ENCODE data around the gene COL17A1. TPM values are rescaled to one million over a fixed set of nuclear protein-coding genes. Genes with fewer than 3 reads are reported as not detected.

Gene COL17A1
- total RNA-seq, 2 experiments from 2014 or later, result not detected

DNA sequence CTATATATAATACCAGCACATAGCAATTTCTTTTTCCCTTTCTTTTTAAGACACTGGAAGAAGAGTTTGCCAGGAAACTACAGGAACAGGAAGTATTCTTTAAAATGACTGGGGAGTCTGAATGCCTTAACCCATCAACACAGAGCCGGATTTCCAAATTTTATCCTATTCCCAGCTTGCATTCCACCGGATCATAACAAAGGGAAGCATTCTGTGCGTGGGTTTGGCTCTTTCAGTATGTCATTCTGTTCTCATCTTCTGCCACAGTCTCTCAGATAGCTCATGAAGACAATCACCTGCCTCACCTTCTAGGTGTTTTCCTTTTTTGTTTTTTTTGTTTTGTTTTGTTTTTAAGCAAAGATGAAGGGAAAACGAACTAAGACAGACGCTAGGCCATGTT, 60.2 kb downstream of the COL17A1 start:
- Mint-ChIP-seq H3K27ac (no peak overlapping the region), H3K36me3 (ENCODE audit: low read depth) (peaks cover 22% of the 10 kb centered on the region), H3K27me3 (no peaks in the 10 kb centered on the region), H3K4me3 (no peak overlapping the region), H3K9me3 (no peaks in the 10 kb centered on the region), H3K4me1 (ENCODE audit: low read depth) (peaks cover 13% of the 10 kb centered on the region)
- DNase-seq (no peak), ATAC-seq (no peak)
- TF ChIP-seq, protein P1, sequence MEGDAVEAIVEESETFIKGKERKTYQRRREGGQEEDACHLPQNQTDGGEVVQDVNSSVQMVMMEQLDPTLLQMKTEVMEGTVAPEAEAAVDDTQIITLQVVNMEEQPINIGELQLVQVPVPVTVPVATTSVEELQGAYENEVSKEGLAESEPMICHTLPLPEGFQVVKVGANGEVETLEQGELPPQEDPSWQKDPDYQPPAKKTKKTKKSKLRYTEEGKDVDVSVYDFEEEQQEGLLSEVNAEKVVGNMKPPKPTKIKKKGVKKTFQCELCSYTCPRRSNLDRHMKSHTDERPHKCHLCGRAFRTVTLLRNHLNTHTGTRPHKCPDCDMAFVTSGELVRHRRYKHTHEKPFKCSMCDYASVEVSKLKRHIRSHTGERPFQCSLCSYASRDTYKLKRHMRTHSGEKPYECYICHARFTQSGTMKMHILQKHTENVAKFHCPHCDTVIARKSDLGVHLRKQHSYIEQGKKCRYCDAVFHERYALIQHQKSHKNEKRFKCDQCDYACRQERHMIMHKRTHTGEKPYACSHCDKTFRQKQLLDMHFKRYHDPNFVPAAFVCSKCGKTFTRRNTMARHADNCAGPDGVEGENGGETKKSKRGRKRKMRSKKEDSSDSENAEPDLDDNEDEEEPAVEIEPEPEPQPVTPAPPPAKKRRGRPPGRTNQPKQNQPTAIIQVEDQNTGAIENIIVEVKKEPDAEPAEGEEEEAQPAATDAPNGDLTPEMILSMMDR (IDR thresholded peaks at IDR 0.05), result no peak
- ChIA-PET POLR2A (interaction anchor here (0.6 to 1.1 kb wide), 2 partner anchors 51 to 96 kb away, joined by 3 read pairs; partner anchors contain the start of gene SFR1), CTCF (interaction anchor here (1.2 to 2.1 kb wide), 3 partner anchors 9 to 138 kb away, joined by 3 to 13 read pairs (median 3); no protein-coding TSS in a partner anchor)
- intact Hi-C loops (cut with micrococcal nuclease), result no loop called here

DNA sequence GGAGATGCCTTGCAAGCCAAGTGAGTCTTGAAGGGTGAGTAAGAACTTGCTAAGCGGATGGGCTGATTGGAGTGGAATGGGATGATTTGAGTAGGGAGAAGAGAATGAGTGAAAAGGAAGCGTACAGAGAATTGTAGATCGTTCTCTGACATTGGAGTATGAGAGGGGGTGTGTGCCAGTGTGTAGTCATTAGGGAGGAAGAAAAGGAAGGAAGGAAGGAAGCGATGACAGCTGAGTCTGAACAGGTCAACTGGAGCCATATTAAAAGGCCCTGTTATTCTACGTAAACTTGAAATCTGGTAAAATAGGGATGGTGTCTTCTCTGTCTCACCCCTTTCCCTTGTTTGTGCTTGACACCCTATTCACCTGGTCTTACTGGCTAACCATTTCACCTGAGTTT, 63.7 kb downstream of the COL17A1 start:
- no peak for ATAC-seq
- peak overlapping the region; percentile 8 for H3K27ac Mint-ChIP-seq
- H3K9me3 Mint-ChIP-seq, result no peaks in the 10 kb centered on the region
- TF ChIP-seq, protein P1 (IDR thresholded peaks at IDR 0.05), result no peak
- peaks cover 26% of the 10 kb centered on the region for H3K36me3 Mint-ChIP-seq (ENCODE audit: low read depth)
- H3K4me1 Mint-ChIP-seq (ENCODE audit: low read depth), result peaks cover 10% of the 10 kb centered on the region
- ChIA-PET CTCF (interaction anchor here (1.4 to 1.6 kb wide), 2 partner anchors 10 to 120 kb away, joined by 3 to 4 read pairs; no protein-coding TSS in a partner anchor), POLR2A (interaction anchor here (0.6 to 0.9 kb wide), 2 partner anchors 27 to 144 kb away, joined by 3 read pairs; no protein-coding TSS in a partner anchor)
- no peaks in the 10 kb centered on the region for H3K27me3 Mint-ChIP-seq
- intact Hi-C loops (cut with micrococcal nuclease), result no loop called here
- DNase-seq, result no peak
- H3K4me3 Mint-ChIP-seq, result no peak overlapping the region

DNA sequence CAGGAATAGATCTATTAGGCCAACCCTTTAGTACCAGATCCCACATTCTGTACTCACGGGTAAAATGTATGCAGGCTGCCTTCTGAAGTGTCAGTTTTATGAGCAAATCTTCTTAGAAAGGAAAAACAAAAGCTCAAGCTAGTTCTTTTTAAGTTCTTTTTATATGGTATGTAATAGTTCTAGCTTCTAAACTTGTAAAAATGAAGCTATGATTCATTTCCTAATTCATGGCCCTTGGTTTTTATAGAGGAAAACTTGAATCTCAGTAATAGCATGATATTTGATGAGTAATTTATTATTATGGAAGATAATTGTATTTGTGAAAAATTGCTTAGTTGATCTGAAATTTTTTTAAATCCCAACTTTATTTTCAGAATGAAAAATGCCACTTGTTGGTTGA, 64.4 kb downstream of the COL17A1 start:
- POLR2A ChIA-PET, result interaction anchor here (0.7 to 0.9 kb wide), 2 partner anchors 26 to 361 kb away, joined by 3 read pairs; no protein-coding TSS in a partner anchor
- intact Hi-C loops (cut with micrococcal nuclease), result no loop called here

DNA sequence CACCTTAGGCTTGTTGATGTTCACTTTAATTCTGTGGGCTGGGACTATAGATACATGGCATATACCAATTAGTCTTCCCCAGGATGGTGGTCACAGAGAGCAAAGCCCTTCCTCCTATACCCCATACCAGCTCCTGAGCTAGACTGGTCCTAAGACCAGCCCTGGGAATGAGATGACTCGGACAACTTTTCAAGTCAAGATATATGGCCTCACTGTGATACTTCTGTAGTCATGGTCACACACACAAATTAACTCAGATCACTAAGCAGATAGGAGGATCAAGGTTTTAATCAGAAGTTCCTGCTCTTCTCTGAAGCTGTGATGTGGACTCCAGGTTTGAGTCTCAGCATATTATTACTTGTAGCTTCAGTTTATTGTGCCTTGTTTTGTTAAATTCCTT, 65.7 kb downstream of the COL17A1 start:
- no peak for DNase-seq
- H3K4me3 Mint-ChIP-seq, result no peak overlapping the region
- no peak for ATAC-seq
- ChIA-PET POLR2A (no interaction called here), CTCF (interaction anchor here (0.8 to 1.0 kb wide), 2 partner anchors 14 to 132 kb away, joined by 3 read pairs; no protein-coding TSS in a partner anchor)
- peaks cover 8% of the 10 kb centered on the region for H3K4me1 Mint-ChIP-seq (ENCODE audit: low read depth)
- H3K27me3 Mint-ChIP-seq, result no peaks in the 10 kb centered on the region
- intact Hi-C loops (cut with micrococcal nuclease), result no loop called here
- TF ChIP-seq, protein P1 (IDR thresholded peaks at IDR 0.05), result no peak
- no peak overlapping the region for H3K27ac Mint-ChIP-seq
- no peaks in the 10 kb centered on the region for H3K9me3 Mint-ChIP-seq
- peaks cover 28% of the 10 kb centered on the region for H3K36me3 Mint-ChIP-seq (ENCODE audit: low read depth)

More for the DNA sequence above, 64.4 kb downstream of the COL17A1 start:
- Mint-ChIP-seq H3K36me3 (ENCODE audit: low read depth) (peaks cover 28% of the 10 kb centered on the region), H3K9me3 (no peaks in the 10 kb centered on the region), H3K27ac (no peak overlapping the region), H3K4me3 (no peak overlapping the region), H3K27me3 (no peaks in the 10 kb centered on the region), H3K4me1 (ENCODE audit: low read depth) (peaks cover 8% of the 10 kb centered on the region)
- ATAC-seq (no peak), DNase-seq (no peak)
- TF ChIP-seq, protein P1 (IDR thresholded peaks at IDR 0.05), result no peak
- CTCF ChIA-PET, result interaction anchor here (1.2 to 1.6 kb wide), 3 partner anchors 11 to 208 kb away, joined by 3 to 4 read pairs (median 3); no protein-coding TSS in a partner anchor

DNA sequence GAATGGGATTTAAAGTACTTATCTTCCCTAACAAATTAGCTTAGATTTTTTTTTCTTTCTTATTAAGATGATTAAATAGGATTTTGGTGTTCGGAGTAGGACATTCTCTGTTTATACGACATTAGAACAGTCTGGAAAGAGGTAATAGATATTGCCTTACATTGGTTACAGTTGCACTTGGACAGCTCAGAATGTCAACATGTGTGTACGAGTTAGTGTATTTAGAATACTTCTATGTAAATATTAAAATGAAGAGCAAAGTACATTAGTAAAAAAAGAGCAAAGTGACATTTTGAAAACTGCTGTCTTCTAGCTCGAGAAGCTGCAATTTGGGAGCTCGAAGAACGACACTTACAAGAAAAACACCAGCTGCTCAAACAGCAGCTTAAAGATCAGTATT, 67.2 kb downstream of the COL17A1 start:
- Mint-ChIP-seq H3K9me3 (no peaks in the 10 kb centered on the region), H3K27me3 (no peaks in the 10 kb centered on the region), H3K4me1 (ENCODE audit: low read depth) (peaks cover 11% of the 10 kb centered on the region), H3K27ac (no peak overlapping the region), H3K36me3 (ENCODE audit: low read depth) (peaks cover 24% of the 10 kb centered on the region), H3K4me3 (no peak overlapping the region)
- no peak for DNase-seq
- ChIA-PET POLR2A (no interaction called here), CTCF (interaction anchor here (0.9 to 1.7 kb wide), 3 partner anchors 76 to 129 kb away, joined by 4 to 15 read pairs (median 5); no protein-coding TSS in a partner anchor)
- intact Hi-C loops (cut with micrococcal nuclease), result no loop called here
- no peak for ATAC-seq
- TF ChIP-seq, protein P1 (IDR thresholded peaks at IDR 0.05), result no peak
